Measurements from ENCODE around the gene NPPA. TPM values are rescaled to one million over a fixed set of nuclear protein-coding genes. Genes with fewer than 3 reads are reported as not detected.

The NPPA gene
- total RNA-seq, 1 experiment from 2014 or later, result not detected

- RAD21 ChIA-PET (ENCODE audit: low non-redundant PET in 1 of 2, low total read pairs in 2 of 2, uncharacterized antibody in 2 of 2, unreplicated experiment in 2 of 2), result no interaction called here
- no peak overlapping the region for H3K27ac ChIP-seq (ENCODE audit: low read depth, low read length)
- no peaks in the 10 kb centered on the region for H3K27me3 ChIP-seq (ENCODE audit: insufficient read depth, low read length)
- peaks cover 12 to 15% of the 10 kb centered on the region in 2 experiments; a peak in 2 of 4 replicates for H3K36me3 ChIP-seq (ENCODE audit: control insufficient read depth in 1 of 2, insufficient read depth in 2 of 2, low read length in 2 of 2)
- no peak overlapping the region for H3K4me3 ChIP-seq (replicated peaks in 1 of 2; ENCODE audit: low read depth in 1 of 2, low read length in 2 of 2)
- TF ChIP-seq REST (IDR thresholded peaks at IDR 0.05; ENCODE audit: low read depth) (no peak), YY1 (IDR thresholded peaks at IDR 0.05; ENCODE audit: extremely low read depth, insufficient replicate concordance, low read depth, low read length) (no peak), EGR1 (IDR thresholded peaks at IDR 0.05; ENCODE audit: low read depth) (no peak), CTCF (IDR thresholded peaks at IDR 0.05 in 2 of 3, conservative IDR thresholded peaks at IDR 0.05 in 1 of 3; ENCODE audit: borderline replicate concordance in 1 of 3, insufficient read depth in 1 of 3, low read depth in 2 of 3, low read length in 2 of 3) (no peak), SP1 (IDR thresholded peaks at IDR 0.05; ENCODE audit: low read depth) (no peak), TCF7L2 (IDR thresholded peaks at IDR 0.05; ENCODE audit: borderline replicate concordance, extremely low read depth, insufficient read depth, insufficient read length) (no peak), SIN3A (IDR thresholded peaks at IDR 0.05; ENCODE audit: low read depth) (no peak), FOSL1 (IDR thresholded peaks at IDR 0.05; ENCODE audit: low read depth) (no peak), POLR2A (IDR thresholded peaks at IDR 0.05; ENCODE audit: borderline replicate concordance, extremely low read depth, insufficient read depth, insufficient read length) (no peak), EZH2phosphoT487 (IDR thresholded peaks at IDR 0.05; ENCODE audit: borderline replicate concordance) (no peak), CBX3 (IDR thresholded peaks at IDR 0.05; ENCODE audit: low read depth) (no peak), MAX (IDR thresholded peaks at IDR 0.05) (no peak), ATF3 (IDR thresholded peaks at IDR 0.05) (no peak), EZH2 (IDR thresholded peaks at IDR 0.05) (no peak)
- ATAC-seq (no peak), DNase-seq (ENCODE audit: low read depth, low spot score) (no peak)
- POLR2A ChIA-PET, result no interaction called here
- H3K4me1 ChIP-seq (ENCODE audit: control insufficient read depth in 1 of 2, insufficient read depth in 2 of 2, low read length in 2 of 2), result no peaks in the 10 kb centered on the region
- no TSS peak for BruUV-seq (replicated peaks)
- H3K9ac ChIP-seq (ENCODE audit: low read length), result no peak overlapping the region
- H2AFZ ChIP-seq (ENCODE audit: low read depth, low read length, poor library complexity, severe bottlenecking), result no peak overlapping the region
- no peaks in the 10 kb centered on the region for H3K9me2 ChIP-seq (ENCODE audit: insufficient read depth)
- H3K9me3 ChIP-seq (ENCODE audit: control insufficient read depth in 1 of 2, insufficient read depth in 1 of 2, low read depth in 1 of 2, low read length in 2 of 2), result no peaks in the 10 kb centered on the region
- no peak overlapping the region for H3K4me2 ChIP-seq (ENCODE audit: low read length)
- intact Hi-C loops (cut with micrococcal nuclease), result no loop called here
- CTCF ChIA-PET, result no interaction called here
- no peaks in the 10 kb centered on the region for H4K20me1 ChIP-seq (ENCODE audit: insufficient read depth)
- peaks cover 3% of the 10 kb centered on the region; the same call in 1 of the 2 replicates for H3K79me2 ChIP-seq (ENCODE audit: insufficient read depth, low read length)
Measured at GRCh38 chr1:11813021-11813420, 34.6 kb downstream of the NPPA start.
